HepG2 (cell line): ENCODE data around the gene PTGES. TPM values are rescaled to one million over a fixed set of nuclear protein-coding genes. Genes with fewer than 3 reads are reported as not detected.

ENCODE experiments used
- BCL6 ChIP-seq: IDR thresholded peaks from 2 replicates; pipeline ENCODE4 v1.6.1; 2016; ENCODE audit warnings: missing genetic modification reagents, missing compliant biosample characterization
- EZH2 ChIP-seq: conservative IDR thresholded peaks from 2 replicates; pipeline ENCODE4 v1.6.1; 2012; ENCODE audit warnings: mild to moderate bottlenecking, low read depth, low read length, moderate library complexity
- HNRNPLL ChIP-seq: fragments of 200-400 bp; formaldehyde crosslinking; IDR thresholded peaks from 2 replicates; pipeline ENCODE4 v1.6.1; 2017; ENCODE audit warnings: mild to moderate bottlenecking, low read depth, low read length; ENCODE audit not compliant: poor library complexity, severe bottlenecking
- MXD4 ChIP-seq: IDR thresholded peaks from 2 replicates; pipeline ENCODE4 v1.6.1; 2016; ENCODE audit warnings: mild to moderate bottlenecking, missing biosample characterization, missing genetic modification reagents
- NFIB ChIP-seq: sonication (generic); formaldehyde crosslinking; IDR thresholded peaks from 2 replicates; pipeline ENCODE4 v1.9.0; 2021; ENCODE audit warnings: missing genetic modification reagents, mild to moderate bottlenecking, borderline replicate concordance
- RNF2 ChIP-seq: fragments of 450-650 bp; conservative IDR thresholded peaks from 2 replicates; pipeline ENCODE4 v1.6.1; 2016; ENCODE audit warnings: low read depth
- ZNF543 ChIP-seq: sonication (generic); formaldehyde crosslinking; IDR thresholded peaks from 2 replicates; pipeline ENCODE4 v1.4.0; 2020; ENCODE audit warnings: mild to moderate bottlenecking, missing genetic modification reagents
- ZNF83 ChIP-seq: sonication (generic); formaldehyde crosslinking; IDR thresholded peaks from 2 replicates; pipeline ENCODE4 v1.4.0; 2020; ENCODE audit warnings: missing genetic modification reagents, mild to moderate bottlenecking, borderline replicate concordance
- polyA plus RNA-seq, 8 experiments: library from polyadenylated mRNA; depleted of rRNA in 3 of 8; stranded (reverse) in 7 of 8; unstranded in 1 of 8; fragments of >200 nt; fragmentation: Illumina TruSeq in 4 of 8; extraction: Trizol in 4 of 8; gene quantifications; 2 replicates each; pipeline versions ENCODE4 v1.2.1 to v1.2.3, GENCODE V29; 2011 to 2016; ENCODE audit warnings: low read depth in 4 of 8, missing spikeins in 1 of 8, mixed read lengths in 1 of 8; ENCODE audit not compliant: insufficient read depth in 1 of 8
- total RNA-seq, 5 experiments: library from RNA; depleted of rRNA; stranded (reverse); fragments of >200 nt; fragmentation: Illumina TruSeq; extraction: Trizol; gene quantifications; 2 replicates each; pipeline ENCODE4 v1.2.3, GENCODE V29; 2016; ENCODE audit warnings: low read depth in 1 of 5
- TF ChIP-seq, protein P1 (sequence below): sonication (generic); formaldehyde crosslinking; IDR thresholded peaks from 2 replicates; pipeline ENCODE4 v1.5.1; 2020; ENCODE audit warnings: missing genetic modification reagents, mild to moderate bottlenecking, borderline replicate concordance
- TF ChIP-seq, protein P2 (sequence below): sonication (generic); formaldehyde crosslinking; IDR thresholded peaks from 2 replicates; pipeline ENCODE4 v1.5.0; 2020; ENCODE audit warnings: mild to moderate bottlenecking, missing genetic modification reagents, moderate library complexity

PTGES gene
- total and polyA plus RNA-seq, 2 of the 13 experiments (the other 11 are each of a cell fraction or from before 2014, with no cell fraction given), result 0.07 TPM; not detected in 1

DNA sequence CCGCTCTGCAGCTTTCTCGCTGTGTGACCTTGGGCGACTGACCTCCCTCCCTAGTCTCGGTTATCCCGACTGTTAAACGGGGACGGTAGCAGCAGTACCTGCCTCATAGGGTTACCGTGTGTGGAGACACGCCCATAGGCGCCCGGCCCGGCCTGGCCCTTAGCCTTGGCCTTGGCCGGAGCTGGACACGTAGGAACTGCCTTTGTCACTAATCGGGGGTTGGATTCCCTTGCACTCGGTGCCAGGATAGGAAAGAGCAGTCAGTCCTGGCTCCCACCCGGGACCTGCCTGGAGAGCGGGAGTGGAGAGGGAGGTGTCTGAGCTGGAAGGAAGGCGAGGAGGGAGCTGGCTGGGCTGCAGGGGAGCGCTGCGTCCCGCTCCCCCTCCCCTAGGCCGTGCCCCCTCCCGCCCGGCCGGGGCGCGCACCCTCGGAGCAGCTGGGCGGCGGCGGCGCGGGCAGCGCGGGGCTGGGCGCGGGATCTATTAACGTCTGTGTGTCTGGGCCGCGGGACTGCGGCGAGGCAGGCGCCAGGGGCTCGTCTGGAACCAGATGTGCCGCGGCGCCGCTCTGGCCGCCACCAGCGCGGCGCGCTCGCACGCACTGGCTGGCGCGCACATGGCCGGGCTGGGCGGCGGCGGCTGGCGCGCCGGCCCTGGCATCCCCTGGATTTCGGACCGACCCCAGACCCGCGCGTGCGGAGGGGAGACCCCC lies 55.7 kb downstream of the PTGES start (continued):
- TF ChIP-seq MXD4 (CRISPR knock-in tag) (no peak), BCL6 (CRISPR knock-in tag) (no peak), NFIB (CRISPR knock-in tag) (no peak), RNF2 (no peak), EZH2 (peak; percentile 83; the same call in 1 of the 2 replicates), ZNF543 (no peak), ZNF83 (CRISPR knock-in tag) (no peak), HNRNPLL (peak; percentile 44)
- TF ChIP-seq, protein P1, sequence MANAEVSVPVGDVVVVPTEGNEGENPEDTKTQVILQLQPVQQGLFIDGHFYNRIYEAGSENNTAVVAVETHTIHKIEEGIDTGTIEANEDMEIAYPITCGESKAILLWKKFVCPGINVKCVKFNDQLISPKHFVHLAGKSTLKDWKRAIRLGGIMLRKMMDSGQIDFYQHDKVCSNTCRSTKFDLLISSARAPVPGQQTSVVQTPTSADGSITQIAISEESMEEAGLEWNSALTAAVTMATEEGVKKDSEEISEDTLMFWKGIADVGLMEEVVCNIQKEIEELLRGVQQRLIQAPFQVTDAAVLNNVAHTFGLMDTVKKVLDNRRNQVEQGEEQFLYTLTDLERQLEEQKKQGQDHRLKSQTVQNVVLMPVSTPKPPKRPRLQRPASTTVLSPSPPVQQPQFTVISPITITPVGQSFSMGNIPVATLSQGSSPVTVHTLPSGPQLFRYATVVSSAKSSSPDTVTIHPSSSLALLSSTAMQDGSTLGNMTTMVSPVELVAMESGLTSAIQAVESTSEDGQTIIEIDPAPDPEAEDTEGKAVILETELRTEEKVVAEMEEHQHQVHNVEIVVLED (CRISPR knock-in tag), result no peak
- TF ChIP-seq, protein P2, sequence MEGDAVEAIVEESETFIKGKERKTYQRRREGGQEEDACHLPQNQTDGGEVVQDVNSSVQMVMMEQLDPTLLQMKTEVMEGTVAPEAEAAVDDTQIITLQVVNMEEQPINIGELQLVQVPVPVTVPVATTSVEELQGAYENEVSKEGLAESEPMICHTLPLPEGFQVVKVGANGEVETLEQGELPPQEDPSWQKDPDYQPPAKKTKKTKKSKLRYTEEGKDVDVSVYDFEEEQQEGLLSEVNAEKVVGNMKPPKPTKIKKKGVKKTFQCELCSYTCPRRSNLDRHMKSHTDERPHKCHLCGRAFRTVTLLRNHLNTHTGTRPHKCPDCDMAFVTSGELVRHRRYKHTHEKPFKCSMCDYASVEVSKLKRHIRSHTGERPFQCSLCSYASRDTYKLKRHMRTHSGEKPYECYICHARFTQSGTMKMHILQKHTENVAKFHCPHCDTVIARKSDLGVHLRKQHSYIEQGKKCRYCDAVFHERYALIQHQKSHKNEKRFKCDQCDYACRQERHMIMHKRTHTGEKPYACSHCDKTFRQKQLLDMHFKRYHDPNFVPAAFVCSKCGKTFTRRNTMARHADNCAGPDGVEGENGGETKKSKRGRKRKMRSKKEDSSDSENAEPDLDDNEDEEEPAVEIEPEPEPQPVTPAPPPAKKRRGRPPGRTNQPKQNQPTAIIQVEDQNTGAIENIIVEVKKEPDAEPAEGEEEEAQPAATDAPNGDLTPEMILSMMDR (CRISPR knock-in tag), result no peak
